SU-DHL-6 (cell line): Measurements from ENCODE around the gene SOAT2.

Experiments used
- H2AFZ ChIP-seq: fragments of 200-600 bp; sonication (generic); 2 replicates; pipeline ENCODE4 v1.6.1; 2014; ENCODE audit warnings: low read depth, mild to moderate bottlenecking, moderate library complexity, mixed read lengths, antibody characterized with exemption, low read length; ENCODE audit not compliant: severe bottlenecking
- H3F3A ChIP-seq: fragments of 200-600 bp; shearing (Covaris generic); 2 replicates; pipeline ENCODE4 v1.6.0; 2016; ENCODE audit warnings: antibody characterized with exemption, mild to moderate bottlenecking; ENCODE audit not compliant: insufficient read depth
- H3K27ac ChIP-seq: fragments of 200-600 bp; sonication (generic); 2 replicates; pipeline ENCODE4 v1.5.1; 2016; ENCODE audit warnings: low read depth, mild to moderate bottlenecking, low read length, moderate library complexity, mixed read lengths
- H3K27me3 ChIP-seq: fragments of 200-600 bp; sonication (generic), shearing (Covaris generic); 2 replicates; pipeline ENCODE4 v1.6.0; 2014; ENCODE audit warnings: mild to moderate bottlenecking, low read length
- H3K36me3 ChIP-seq: fragments of 200-600 bp; sonication (generic); 2 replicates; pipeline ENCODE4 v1.6.1; 2014; ENCODE audit warnings: mild to moderate bottlenecking, low read length, mixed read lengths
- H3K4me2 ChIP-seq: fragments of 300-600, 200-600 bp; shearing (Covaris generic), sonication (generic); 2 replicates; pipeline ENCODE4 v1.6.0; 2014; ENCODE audit warnings: low read length, low read depth, mild to moderate bottlenecking; ENCODE audit not compliant: poor library complexity, severe bottlenecking
- H3K4me3 ChIP-seq: fragments of 200-600 bp; sonication (generic); 2 replicates; pipeline ENCODE4 v1.5.1; 2014; ENCODE audit warnings: antibody characterized with exemption, low read length, mild to moderate bottlenecking, mixed read lengths; ENCODE audit not compliant: insufficient read depth, poor library complexity, severe bottlenecking
- H3K79me2 ChIP-seq: fragments of 200-600 bp; sonication (generic); 2 replicates; pipeline ENCODE4 v1.6.1; 2014; ENCODE audit warnings: mild to moderate bottlenecking, low read length, moderate library complexity; ENCODE audit not compliant: insufficient read depth
- H3K9ac ChIP-seq: fragments of 200-600 bp; sonication (generic); 2 replicates; pipeline ENCODE4 v1.7.0; 2014; ENCODE audit warnings: mild to moderate bottlenecking, low read length
- H3K9me2 ChIP-seq: fragments of 200-600 bp; sonication (generic); replicated peaks from 2 replicates; pipeline ENCODE4 v1.6.1; 2014; ENCODE audit warnings: low read length; ENCODE audit not compliant: insufficient read depth
- H3K9me3 ChIP-seq: fragments of 200-600 bp; sonication (generic); 2 replicates; pipeline ENCODE4 v1.6.1; 2014; ENCODE audit warnings: low read length, mixed read lengths; ENCODE audit not compliant: insufficient read depth
- H4K20me1 ChIP-seq: fragments of 200-600 bp; sonication (generic); 2 replicates; pipeline ENCODE4 v1.6.1; 2014; ENCODE audit warnings: low read depth, mild to moderate bottlenecking, antibody characterized with exemption, low read length, moderate library complexity, mixed read lengths
- EZH2phosphoT487 ChIP-seq: fragments of 200-600 bp; sonication (generic), shearing (Covaris generic); conservative IDR thresholded peaks from 2 replicates; pipeline ENCODE4 v1.6.1; 2018; ENCODE audit warnings: mild to moderate bottlenecking, antibody characterized with exemption, low read length, moderate library complexity, mixed read lengths
- TF ChIP-seq, protein P1 (sequence below): fragments of 200-600 bp; sonication (generic); IDR thresholded peaks from one replicate; pipeline ENCODE4 v1.5.1; 2017; ENCODE audit warnings: antibody characterized with exemption, mild to moderate bottlenecking, low read length, moderate library complexity; ENCODE audit not compliant: insufficient read depth, poor library complexity, severe bottlenecking

SOAT2 gene

GRCh38 chr12:53070877-53071492, 32.3 kb upstream of the SOAT2 start:
- H3K9ac ChIP-seq, result no peak overlapping the region
- H3K4me3 ChIP-seq, result no peak overlapping the region
- no peaks in the 10 kb centered on the region for H3K79me2 ChIP-seq
- TF ChIP-seq, protein P1, sequence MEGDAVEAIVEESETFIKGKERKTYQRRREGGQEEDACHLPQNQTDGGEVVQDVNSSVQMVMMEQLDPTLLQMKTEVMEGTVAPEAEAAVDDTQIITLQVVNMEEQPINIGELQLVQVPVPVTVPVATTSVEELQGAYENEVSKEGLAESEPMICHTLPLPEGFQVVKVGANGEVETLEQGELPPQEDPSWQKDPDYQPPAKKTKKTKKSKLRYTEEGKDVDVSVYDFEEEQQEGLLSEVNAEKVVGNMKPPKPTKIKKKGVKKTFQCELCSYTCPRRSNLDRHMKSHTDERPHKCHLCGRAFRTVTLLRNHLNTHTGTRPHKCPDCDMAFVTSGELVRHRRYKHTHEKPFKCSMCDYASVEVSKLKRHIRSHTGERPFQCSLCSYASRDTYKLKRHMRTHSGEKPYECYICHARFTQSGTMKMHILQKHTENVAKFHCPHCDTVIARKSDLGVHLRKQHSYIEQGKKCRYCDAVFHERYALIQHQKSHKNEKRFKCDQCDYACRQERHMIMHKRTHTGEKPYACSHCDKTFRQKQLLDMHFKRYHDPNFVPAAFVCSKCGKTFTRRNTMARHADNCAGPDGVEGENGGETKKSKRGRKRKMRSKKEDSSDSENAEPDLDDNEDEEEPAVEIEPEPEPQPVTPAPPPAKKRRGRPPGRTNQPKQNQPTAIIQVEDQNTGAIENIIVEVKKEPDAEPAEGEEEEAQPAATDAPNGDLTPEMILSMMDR, result no peak
- no peak for TF ChIP-seq EZH2phosphoT487
- H3K27me3 ChIP-seq, result no peaks in the 10 kb centered on the region
- H3K4me2 ChIP-seq, result no peak overlapping the region
- H3K36me3 ChIP-seq, result no peaks in the 10 kb centered on the region
- no peak overlapping the region for H2AFZ ChIP-seq
- no peaks in the 10 kb centered on the region for H3F3A ChIP-seq
- H4K20me1 ChIP-seq, result no peaks in the 10 kb centered on the region
- no peak overlapping the region for H3K27ac ChIP-seq
- H3K9me3 ChIP-seq, result no peaks in the 10 kb centered on the region
- no peaks in the 10 kb centered on the region for H3K9me2 ChIP-seq

GRCh38 chr12:53071591-53072551, 31.4 kb upstream of the SOAT2 start:
- Histone ChIP-seq H3K9me2 (no peaks in the 10 kb centered on the region), H3K4me3 (no peak overlapping the region), H3F3A (no peaks in the 10 kb centered on the region), H3K9ac (no peak overlapping the region), H3K27me3 (no peaks in the 10 kb centered on the region), H4K20me1 (no peaks in the 10 kb centered on the region), H3K4me2 (no peak overlapping the region), H2AFZ (no peak overlapping the region), H3K9me3 (no peaks in the 10 kb centered on the region), H3K27ac (no peak overlapping the region), H3K36me3 (no peaks in the 10 kb centered on the region), H3K79me2 (no peaks in the 10 kb centered on the region)
- no peak for TF ChIP-seq EZH2phosphoT487
- TF ChIP-seq, protein P1, result no peak

- no peaks in the 10 kb centered on the region for H3K27me3 ChIP-seq
Measured at GRCh38 chr12:53073881-53074280, 29.4 kb upstream of the SOAT2 start.

More at GRCh38 chr12:53073881-53074280, 29.4 kb upstream of the SOAT2 start:
- H3K36me3 ChIP-seq, result no peaks in the 10 kb centered on the region
- no peak overlapping the region for H3K27ac ChIP-seq
- no peaks in the 10 kb centered on the region for H3K9me2 ChIP-seq
- H3K4me2 ChIP-seq, result no peak overlapping the region
- no peaks in the 10 kb centered on the region for H3F3A ChIP-seq
- H2AFZ ChIP-seq, result no peak overlapping the region
- no peak overlapping the region for H3K9ac ChIP-seq
- no peaks in the 10 kb centered on the region for H4K20me1 ChIP-seq
- no peaks in the 10 kb centered on the region for H3K9me3 ChIP-seq
- no peak overlapping the region for H3K4me3 ChIP-seq
- H3K79me2 ChIP-seq, result peaks cover 6% of the 10 kb centered on the region
- TF ChIP-seq, protein P1, result no peak
- no peak for TF ChIP-seq EZH2phosphoT487
